GM21515 (cell line): Measurements from ENCODE around the gene DIAPH2.

ENCODE experiments used
- ATAC-seq: cut with Tn5 transposase; IDR thresholded peaks from one replicate; pipeline ENCODE4 v1.9.1; 2021; ENCODE audit not compliant: unreplicated experiment

DIAPH2 gene

GRCh38 chrX:96684339-96685209 lies at the start of gene DIAPH2:
TSS of gene DIAPH2 (plus strand) at chrX:96684842.
- ATAC-seq = peak; percentile 76

GRCh38 chrX:96650023-96650422 lies 34.6 kb upstream of the DIAPH2 start:
- ATAC-seq = no peak

GRCh38 chrX:96655947-96656623 lies 28.6 kb upstream of the DIAPH2 start:
- ATAC-seq = no peak

- ATAC-seq = no peak
Measured at GRCh38 chrX:96682516-96682915, 2.1 kb upstream of the DIAPH2 start.

GRCh38 chrX:96683997-96684338 lies 674 bp upstream of the DIAPH2 start:
- no peak for ATAC-seq

- ATAC-seq = peak; percentile 38
Measured at GRCh38 chrX:96685210-96686099, 813 bp downstream of the DIAPH2 start.

GRCh38 chrX:96687776-96688175 lies 3.1 kb downstream of the DIAPH2 start:
- no peak for ATAC-seq

GRCh38 chrX:96688789-96689188 lies 4.1 kb downstream of the DIAPH2 start:
- no peak for ATAC-seq

GRCh38 chrX:96689991-96690390 lies 5.3 kb downstream of the DIAPH2 start:
- no peak for ATAC-seq

GRCh38 chrX:96692454-96692853 lies 7.8 kb downstream of the DIAPH2 start:
- ATAC-seq = no peak

- ATAC-seq = no peak
Measured at GRCh38 chrX:96692890-96693289, 8.2 kb downstream of the DIAPH2 start.

GRCh38 chrX:96693407-96693806 lies 8.8 kb downstream of the DIAPH2 start:
- no peak for ATAC-seq

GRCh38 chrX:96696462-96696861 lies 11.8 kb downstream of the DIAPH2 start:
- no peak for ATAC-seq

GRCh38 chrX:96700625-96701024 lies 16.0 kb downstream of the DIAPH2 start:
- no peak for ATAC-seq

- ATAC-seq = no peak
Measured at GRCh38 chrX:96703379-96703778, 18.7 kb downstream of the DIAPH2 start.

GRCh38 chrX:96703816-96704215 lies 19.2 kb downstream of the DIAPH2 start:
- ATAC-seq = no peak

- no peak for ATAC-seq
Measured at GRCh38 chrX:96704629-96705028, 20.0 kb downstream of the DIAPH2 start.

- ATAC-seq = no peak
Measured at GRCh38 chrX:96705905-96706304, 21.3 kb downstream of the DIAPH2 start.

- no peak for ATAC-seq
Measured at GRCh38 chrX:96707804-96708203, 23.2 kb downstream of the DIAPH2 start.

GRCh38 chrX:96710031-96710430 lies 25.4 kb downstream of the DIAPH2 start:
- no peak for ATAC-seq

- ATAC-seq = no peak
Measured at GRCh38 chrX:96713303-96713702, 28.7 kb downstream of the DIAPH2 start.
